Liver (tissue), 9 donors: ENCODE measurements around the gene TPK1. TPM values are rescaled to one million over a fixed set of nuclear protein-coding genes. Genes with fewer than 3 reads are reported as not detected.

Source experiments
- DNase-seq: peaks from one replicate; pipeline ENCODE4 v3.0.0-alpha.2; 2017; ENCODE audit warnings: low spot score
- H3K27ac ChIP-seq, 2 donors: one replicate each; pipeline ENCODE4 v1.7.0; 2013; ENCODE audit warnings: inconsistent platforms in 2 of 2, low read length in 2 of 2, control low read depth in 1 of 2, low read depth in 1 of 2, mild to moderate bottlenecking in 1 of 2
- H3K27me3 ChIP-seq, 4 donors: one replicate each; pipeline versions ENCODE4 v1.6.1 to v1.7.0; 2013; ENCODE audit warnings: low read length in 3 of 4, inconsistent platforms in 1 of 4, mild to moderate bottlenecking in 1 of 4, moderate library complexity in 1 of 4; ENCODE audit not compliant: control insufficient read depth in 4 of 4, insufficient read depth in 4 of 4
- H3K36me3 ChIP-seq, 4 donors: one replicate each; pipeline versions ENCODE4 v1.6.1 to v1.7.0; 2013; ENCODE audit warnings: low read length in 3 of 4, mild to moderate bottlenecking in 3 of 4, low read depth in 1 of 4, moderate library complexity in 1 of 4; ENCODE audit not compliant: control insufficient read depth in 4 of 4, insufficient read depth in 3 of 4
- H3K4me1 ChIP-seq, 4 donors: one replicate each; pipeline versions ENCODE4 v1.6.1 to v1.7.0; 2013; ENCODE audit warnings: low read length in 3 of 4, mild to moderate bottlenecking in 3 of 4, moderate library complexity in 1 of 4; ENCODE audit not compliant: control insufficient read depth in 4 of 4, insufficient read depth in 4 of 4
- H3K4me3 ChIP-seq, 3 donors: one replicate each; pipeline versions ENCODE4 v1.6.1 to v1.7.0; 2013; ENCODE audit warnings: low read length in 3 of 3, control low read depth in 1 of 3, low read depth in 1 of 3, mild to moderate bottlenecking in 1 of 3
- H3K9ac ChIP-seq, 2 donors: one replicate each; pipeline ENCODE4 v1.7.0; 2013; ENCODE audit warnings: low read length in 2 of 2, mild to moderate bottlenecking in 2 of 2, moderate library complexity in 2 of 2, control low read depth in 1 of 2, low read depth in 1 of 2
- H3K9me3 ChIP-seq, 4 donors: one replicate each; pipeline versions ENCODE4 v1.6.1 to v1.7.0; 2013; ENCODE audit warnings: low read length in 3 of 4; ENCODE audit not compliant: control insufficient read depth in 4 of 4
- CTCF ChIP-seq: fragments of 150-350 bp; IDR thresholded peaks from 2 replicates; pipeline ENCODE4 v1.5.1; 2017; ENCODE audit warnings: improper control_type of control experiment, low read depth, low read length; ENCODE audit not compliant: missing input control
- FOXA2 ChIP-seq: IDR thresholded peaks from 2 replicates; pipeline ENCODE4 v1.6.1; 2016; ENCODE audit warnings: antibody characterized with exemption
- GABPA ChIP-seq, 2 donors: IDR thresholded peaks in 1 of 2; conservative IDR thresholded peaks in 1 of 2; 2 replicates each; pipeline ENCODE4 v1.6.1; 2016; ENCODE audit warnings: antibody characterized with exemption in 2 of 2, mild to moderate bottlenecking in 1 of 2, moderate library complexity in 1 of 2
- HNF4A ChIP-seq, 2 donors: conservative IDR thresholded peaks; 2 replicates each; pipeline ENCODE4 v1.6.1; 2016; ENCODE audit warnings: antibody characterized with exemption in 2 of 2, mild to moderate bottlenecking in 2 of 2
- HNF4G ChIP-seq: IDR thresholded peaks from 2 replicates; pipeline ENCODE4 v1.6.1; 2016; ENCODE audit warnings: antibody characterized with exemption
- JUND ChIP-seq, 2 donors: IDR thresholded peaks; 2 replicates each; pipeline ENCODE4 v1.6.1; 2016; ENCODE audit warnings: antibody characterized with exemption in 2 of 2
- NR2F2 ChIP-seq: IDR thresholded peaks from 2 replicates; pipeline ENCODE4 v1.6.1; 2016; ENCODE audit warnings: antibody characterized with exemption
- RAD21 ChIP-seq, 2 donors: IDR thresholded peaks; 2 replicates each; pipeline ENCODE4 v1.6.1; 2016; ENCODE audit warnings: antibody characterized with exemption in 2 of 2, mild to moderate bottlenecking in 2 of 2
- SP1 ChIP-seq: IDR thresholded peaks from 2 replicates; pipeline ENCODE4 v1.6.1; 2018; ENCODE audit warnings: antibody characterized with exemption, mild to moderate bottlenecking
- TAF1 ChIP-seq: conservative IDR thresholded peaks from 2 replicates; pipeline ENCODE4 v1.6.1; 2016; ENCODE audit warnings: antibody characterized with exemption, mild to moderate bottlenecking
- YY1 ChIP-seq: IDR thresholded peaks from 2 replicates; pipeline ENCODE4 v1.6.1; 2016; ENCODE audit warnings: antibody characterized with exemption, mild to moderate bottlenecking
- WGBS: extraction: QIAGEN DNeasy Blood & Tissue Kit; methylation state at CpG from one replicate; pipeline ENCODE4 v1.1.7; 2013; 5-methylcytosine and 5-hydroxymethylcytosine counted together
- polyA plus RNA-seq, 2 donors: library from polyadenylated mRNA; stranded (reverse) in 1 of 2; unstranded in 1 of 2; fragments of 200-250 nt in 1 of 2; fragments of >200 nt in 1 of 2; fragmentation: Nextera tagmentation in 1 of 2; extraction: Ambion mirVana in 1 of 2; gene quantifications; one replicate each; pipeline versions ENCODE4 v1.2.1 to v1.2.3, GENCODE V29; 2013 to 2015
- total RNA-seq, 2 donors: library from RNA; depleted of rRNA; stranded (reverse); fragments of >200 nt; gene quantifications; one replicate each; pipeline ENCODE4 v1.2.3, GENCODE V29; 2014
- TF ChIP-seq, protein P1 (sequence below): IDR thresholded peaks from 2 replicates; pipeline ENCODE4 v1.6.1; 2016; ENCODE audit warnings: antibody characterized with exemption, mild to moderate bottlenecking
- TF ChIP-seq, protein P2 (sequence below): IDR thresholded peaks from 2 replicates; pipeline ENCODE4 v1.6.1; 2016; ENCODE audit warnings: antibody characterized with exemption
- TF ChIP-seq, protein P3 (sequence below): IDR thresholded peaks from 2 replicates; pipeline ENCODE4 v1.6.1; 2016; ENCODE audit warnings: antibody characterized with exemption
- TF ChIP-seq, protein P4 (sequence below): IDR thresholded peaks from 2 replicates; pipeline ENCODE4 v1.6.1; 2016; ENCODE audit warnings: antibody characterized with exemption
- donor health status: healthy.
- donor health status: healthy.
- donor health status: healthy.
- donor health status: healthy.
- donor health status: healthy.

Gene TPK1
- total and polyA plus RNA-seq, 4 donors, result 2.2 to 7.5 (median 3.3) TPM

- no peaks in the 10 kb centered on the region for H3K36me3 ChIP-seq
- H3K27ac ChIP-seq, result no peak overlapping the region
- H3K9ac ChIP-seq, result no peak overlapping the region
- H3K9me3 ChIP-seq, result peaks cover 0 to 1% (median 0%) of the 10 kb centered on the region in 4 donors
- H3K4me3 ChIP-seq, result no peak overlapping the region
- H3K4me1 ChIP-seq, result no peaks in the 10 kb centered on the region
- 85% methylated on average over 4 of the region's 4 CpGs for WGBS
- H3K27me3 ChIP-seq, result no peaks in the 10 kb centered on the region
- no peak for TF ChIP-seq HNF4G
- no peak for TF ChIP-seq GABPA (IDR thresholded peaks at IDR 0.05 in 1 of 2, conservative IDR thresholded peaks at IDR 0.05 in 1 of 2)
- no peak for TF ChIP-seq TAF1
- TF ChIP-seq JUND (IDR thresholded peaks at IDR 0.05), result no peak
- TF ChIP-seq, protein P1, sequence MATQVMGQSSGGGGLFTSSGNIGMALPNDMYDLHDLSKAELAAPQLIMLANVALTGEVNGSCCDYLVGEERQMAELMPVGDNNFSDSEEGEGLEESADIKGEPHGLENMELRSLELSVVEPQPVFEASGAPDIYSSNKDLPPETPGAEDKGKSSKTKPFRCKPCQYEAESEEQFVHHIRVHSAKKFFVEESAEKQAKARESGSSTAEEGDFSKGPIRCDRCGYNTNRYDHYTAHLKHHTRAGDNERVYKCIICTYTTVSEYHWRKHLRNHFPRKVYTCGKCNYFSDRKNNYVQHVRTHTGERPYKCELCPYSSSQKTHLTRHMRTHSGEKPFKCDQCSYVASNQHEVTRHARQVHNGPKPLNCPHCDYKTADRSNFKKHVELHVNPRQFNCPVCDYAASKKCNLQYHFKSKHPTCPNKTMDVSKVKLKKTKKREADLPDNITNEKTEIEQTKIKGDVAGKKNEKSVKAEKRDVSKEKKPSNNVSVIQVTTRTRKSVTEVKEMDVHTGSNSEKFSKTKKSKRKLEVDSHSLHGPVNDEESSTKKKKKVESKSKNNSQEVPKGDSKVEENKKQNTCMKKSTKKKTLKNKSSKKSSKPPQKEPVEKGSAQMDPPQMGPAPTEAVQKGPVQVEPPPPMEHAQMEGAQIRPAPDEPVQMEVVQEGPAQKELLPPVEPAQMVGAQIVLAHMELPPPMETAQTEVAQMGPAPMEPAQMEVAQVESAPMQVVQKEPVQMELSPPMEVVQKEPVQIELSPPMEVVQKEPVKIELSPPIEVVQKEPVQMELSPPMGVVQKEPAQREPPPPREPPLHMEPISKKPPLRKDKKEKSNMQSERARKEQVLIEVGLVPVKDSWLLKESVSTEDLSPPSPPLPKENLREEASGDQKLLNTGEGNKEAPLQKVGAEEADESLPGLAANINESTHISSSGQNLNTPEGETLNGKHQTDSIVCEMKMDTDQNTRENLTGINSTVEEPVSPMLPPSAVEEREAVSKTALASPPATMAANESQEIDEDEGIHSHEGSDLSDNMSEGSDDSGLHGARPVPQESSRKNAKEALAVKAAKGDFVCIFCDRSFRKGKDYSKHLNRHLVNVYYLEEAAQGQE, result no peak
- no peak for TF ChIP-seq FOXA2
- no peak for TF ChIP-seq HNF4A (conservative IDR thresholded peaks at IDR 0.05)
- TF ChIP-seq, protein P2, sequence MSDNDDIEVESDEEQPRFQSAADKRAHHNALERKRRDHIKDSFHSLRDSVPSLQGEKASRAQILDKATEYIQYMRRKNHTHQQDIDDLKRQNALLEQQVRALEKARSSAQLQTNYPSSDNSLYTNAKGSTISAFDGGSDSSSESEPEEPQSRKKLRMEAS, result no peak
- TF ChIP-seq, protein P3, sequence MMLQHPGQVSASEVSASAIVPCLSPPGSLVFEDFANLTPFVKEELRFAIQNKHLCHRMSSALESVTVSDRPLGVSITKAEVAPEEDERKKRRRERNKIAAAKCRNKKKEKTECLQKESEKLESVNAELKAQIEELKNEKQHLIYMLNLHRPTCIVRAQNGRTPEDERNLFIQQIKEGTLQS, result no peak
- TF ChIP-seq RAD21 (IDR thresholded peaks at IDR 0.05), result no peak
- TF ChIP-seq CTCF, result no peak
- TF ChIP-seq, protein P4, sequence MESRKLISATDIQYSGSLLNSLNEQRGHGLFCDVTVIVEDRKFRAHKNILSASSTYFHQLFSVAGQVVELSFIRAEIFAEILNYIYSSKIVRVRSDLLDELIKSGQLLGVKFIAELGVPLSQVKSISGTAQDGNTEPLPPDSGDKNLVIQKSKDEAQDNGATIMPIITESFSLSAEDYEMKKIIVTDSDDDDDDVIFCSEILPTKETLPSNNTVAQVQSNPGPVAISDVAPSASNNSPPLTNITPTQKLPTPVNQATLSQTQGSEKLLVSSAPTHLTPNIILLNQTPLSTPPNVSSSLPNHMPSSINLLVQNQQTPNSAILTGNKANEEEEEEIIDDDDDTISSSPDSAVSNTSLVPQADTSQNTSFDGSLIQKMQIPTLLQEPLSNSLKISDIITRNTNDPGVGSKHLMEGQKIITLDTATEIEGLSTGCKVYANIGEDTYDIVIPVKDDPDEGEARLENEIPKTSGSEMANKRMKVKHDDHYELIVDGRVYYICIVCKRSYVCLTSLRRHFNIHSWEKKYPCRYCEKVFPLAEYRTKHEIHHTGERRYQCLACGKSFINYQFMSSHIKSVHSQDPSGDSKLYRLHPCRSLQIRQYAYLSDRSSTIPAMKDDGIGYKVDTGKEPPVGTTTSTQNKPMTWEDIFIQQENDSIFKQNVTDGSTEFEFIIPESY, result no peak
- DNase-seq, result no peak
Observed at GRCh38 chr7:144723301-144723700, 112.6 kb downstream of the TPK1 start.

DNA sequence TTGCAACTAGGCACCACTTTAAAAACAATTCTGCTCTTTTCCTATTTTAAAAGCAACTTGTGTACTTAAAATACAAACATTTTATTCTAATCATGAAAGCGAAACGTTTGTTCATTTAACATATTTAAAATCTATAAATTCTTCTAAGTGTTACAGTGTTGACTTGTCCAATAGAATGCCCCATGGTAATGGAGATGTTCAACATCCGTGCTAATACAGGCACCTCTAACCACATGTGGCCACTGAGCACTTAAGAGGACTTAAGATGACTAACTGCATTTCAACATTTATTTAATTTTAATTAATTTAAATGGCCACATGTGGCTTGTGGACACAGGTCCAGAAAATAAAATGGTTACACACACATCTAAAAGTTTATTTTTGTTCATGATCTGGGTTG lies 115.1 kb downstream of the TPK1 start:
- TF ChIP-seq CTCF, result no peak
- TF ChIP-seq NR2F2, result no peak
- TF ChIP-seq, protein P3, result no peak
- TF ChIP-seq TAF1, result no peak
- TF ChIP-seq HNF4A (conservative IDR thresholded peaks at IDR 0.05), result no peak
- TF ChIP-seq YY1, result no peak
- no peak for TF ChIP-seq JUND (IDR thresholded peaks at IDR 0.05)
- TF ChIP-seq SP1, result no peak

More for the DNA sequence above, 115.1 kb downstream of the TPK1 start:
- no peak overlapping the region for H3K4me3 ChIP-seq
- H3K4me1 ChIP-seq, result no peaks in the 10 kb centered on the region
- DNase-seq, result no peak
- no peaks in the 10 kb centered on the region for H3K36me3 ChIP-seq
- H3K27ac ChIP-seq, result no peak overlapping the region
- no peak overlapping the region for H3K9ac ChIP-seq
- no peaks in the 10 kb centered on the region for H3K27me3 ChIP-seq
- 84% methylated on average over 3 of the region's 3 CpGs for WGBS
- H3K9me3 ChIP-seq, result no peaks in the 10 kb centered on the region
